CMK (cell line): ENCODE measurements around the gene NUDT14.

ENCODE experiments used
- DNase-seq: peaks from one replicate; pipeline ENCODE4 v3.0.0-alpha.2; 2010; ENCODE audit warnings: low read depth

NUDT14 gene

DNA sequence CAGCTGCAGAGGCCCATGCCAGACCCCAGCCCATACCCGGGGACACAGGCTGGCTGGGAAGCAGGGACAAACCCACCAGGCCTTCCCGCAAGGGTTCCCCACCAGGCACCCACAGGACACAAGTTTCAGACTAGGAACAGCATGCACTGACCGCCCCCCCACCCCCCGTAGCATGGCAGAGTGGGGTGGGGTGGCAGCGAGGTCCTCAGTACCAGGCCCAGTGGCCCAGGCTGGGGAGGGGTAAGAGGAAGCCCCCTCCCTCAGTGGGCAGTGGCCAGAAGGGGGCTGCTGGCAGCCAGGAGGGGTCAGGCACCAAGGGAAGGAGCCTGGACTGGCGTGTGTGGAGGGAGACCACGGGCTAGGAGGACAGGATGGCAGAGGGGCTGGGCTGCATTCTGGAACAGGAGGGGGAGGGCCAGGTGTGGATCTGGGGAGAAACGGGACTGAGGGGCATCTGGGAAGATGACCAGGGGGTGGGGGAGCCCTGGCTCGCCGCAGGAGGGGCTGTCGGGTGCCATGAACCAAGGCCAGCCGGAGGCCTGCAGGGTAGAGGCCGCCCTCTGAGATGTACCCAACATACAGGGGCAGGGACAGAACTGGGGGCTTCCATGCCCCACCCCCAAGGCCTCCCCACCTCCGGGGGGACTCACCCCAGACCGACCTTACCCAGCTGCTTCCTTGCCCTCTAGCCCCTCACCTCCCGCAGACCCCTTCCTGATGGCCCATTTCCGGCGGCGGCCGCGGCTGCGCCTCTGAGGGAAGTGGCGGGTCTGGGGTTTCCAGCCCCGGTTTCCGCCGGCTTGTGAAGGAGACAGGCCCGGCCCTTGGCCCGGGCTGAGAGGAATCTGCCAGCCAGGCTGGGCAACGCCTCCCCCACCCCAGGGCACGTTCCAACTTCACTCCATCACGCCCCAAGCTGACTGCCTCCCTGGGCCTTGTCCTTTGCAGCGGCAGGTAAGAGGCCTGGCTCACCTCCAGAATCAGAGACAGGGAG lies 6.9 kb downstream of the NUDT14 start:
- no peak for DNase-seq

DNA sequence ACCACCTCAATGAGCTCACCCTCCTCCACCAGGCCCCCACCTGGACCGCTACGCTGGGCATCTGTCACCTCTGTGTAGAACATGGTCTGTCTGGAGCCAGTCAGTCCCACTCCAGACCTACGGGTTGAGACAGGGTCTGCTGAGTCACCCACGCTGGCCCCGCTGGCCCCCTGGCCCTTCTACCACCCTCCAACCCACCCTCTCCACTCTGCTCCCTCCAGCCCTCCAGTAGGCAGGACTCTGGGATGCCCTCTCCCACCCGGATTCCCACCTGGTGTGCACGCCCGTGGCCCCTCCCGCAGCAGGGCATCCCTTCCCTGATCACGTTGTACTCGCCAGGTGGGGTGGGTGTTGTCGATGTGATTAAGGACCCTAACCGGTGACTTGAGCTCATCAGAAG lies 8.0 kb downstream of the NUDT14 start:
- no peak for DNase-seq

DNA sequence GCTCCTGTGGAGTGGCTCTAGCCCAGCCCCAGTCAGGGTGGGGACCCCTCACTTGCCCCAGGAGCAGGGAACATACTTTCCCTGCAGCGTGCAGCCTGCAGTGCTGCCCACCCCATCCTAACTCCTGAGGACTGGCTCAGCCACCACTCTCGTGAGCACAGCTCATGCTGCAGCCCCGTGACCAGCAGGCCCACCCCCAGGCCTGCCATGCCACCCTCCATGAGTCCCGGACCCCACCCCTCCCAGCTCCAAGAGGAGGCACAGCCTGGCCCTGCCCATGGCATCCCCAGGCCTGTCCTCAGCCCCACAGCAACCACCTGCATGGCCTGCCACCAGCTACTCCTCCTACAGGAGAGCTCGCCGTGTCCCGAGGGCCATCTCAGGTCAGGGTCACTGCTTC lies 8.6 kb downstream of the NUDT14 start:
- no peak for DNase-seq

DNA sequence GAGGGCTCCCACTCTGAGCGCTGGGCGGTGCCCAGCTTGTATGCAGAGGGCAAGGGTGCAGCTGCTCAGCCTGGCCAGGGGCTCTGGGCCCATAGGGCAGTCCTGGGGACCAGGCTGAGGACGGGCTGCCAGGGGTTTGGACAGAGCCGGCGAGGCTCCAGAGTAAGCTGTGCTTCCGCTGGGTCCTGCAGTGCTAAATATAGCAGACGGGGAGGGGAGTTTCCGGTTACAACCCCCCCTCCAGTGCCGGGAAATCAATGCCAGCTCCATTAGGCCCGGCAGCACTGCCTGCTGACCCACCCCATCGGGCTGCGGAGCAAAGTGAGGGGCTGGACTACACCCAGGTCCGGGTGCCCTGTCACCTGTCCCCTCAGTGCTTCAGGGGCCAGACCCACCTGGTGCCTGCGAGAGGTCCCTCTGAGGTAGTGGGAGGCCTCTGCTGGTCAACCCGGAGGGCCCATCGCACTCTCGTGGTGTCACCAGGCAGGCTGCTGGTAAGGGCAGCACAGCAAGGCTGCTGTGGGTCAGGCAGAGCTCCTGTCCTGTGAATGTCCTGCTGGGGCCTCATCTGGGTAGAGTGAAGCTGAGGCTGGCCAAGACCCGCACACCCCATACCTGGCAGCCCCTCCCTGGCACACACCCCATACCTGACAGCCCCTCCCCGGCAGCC lies 10.0 kb downstream of the NUDT14 start:
- no peak for DNase-seq

DNA sequence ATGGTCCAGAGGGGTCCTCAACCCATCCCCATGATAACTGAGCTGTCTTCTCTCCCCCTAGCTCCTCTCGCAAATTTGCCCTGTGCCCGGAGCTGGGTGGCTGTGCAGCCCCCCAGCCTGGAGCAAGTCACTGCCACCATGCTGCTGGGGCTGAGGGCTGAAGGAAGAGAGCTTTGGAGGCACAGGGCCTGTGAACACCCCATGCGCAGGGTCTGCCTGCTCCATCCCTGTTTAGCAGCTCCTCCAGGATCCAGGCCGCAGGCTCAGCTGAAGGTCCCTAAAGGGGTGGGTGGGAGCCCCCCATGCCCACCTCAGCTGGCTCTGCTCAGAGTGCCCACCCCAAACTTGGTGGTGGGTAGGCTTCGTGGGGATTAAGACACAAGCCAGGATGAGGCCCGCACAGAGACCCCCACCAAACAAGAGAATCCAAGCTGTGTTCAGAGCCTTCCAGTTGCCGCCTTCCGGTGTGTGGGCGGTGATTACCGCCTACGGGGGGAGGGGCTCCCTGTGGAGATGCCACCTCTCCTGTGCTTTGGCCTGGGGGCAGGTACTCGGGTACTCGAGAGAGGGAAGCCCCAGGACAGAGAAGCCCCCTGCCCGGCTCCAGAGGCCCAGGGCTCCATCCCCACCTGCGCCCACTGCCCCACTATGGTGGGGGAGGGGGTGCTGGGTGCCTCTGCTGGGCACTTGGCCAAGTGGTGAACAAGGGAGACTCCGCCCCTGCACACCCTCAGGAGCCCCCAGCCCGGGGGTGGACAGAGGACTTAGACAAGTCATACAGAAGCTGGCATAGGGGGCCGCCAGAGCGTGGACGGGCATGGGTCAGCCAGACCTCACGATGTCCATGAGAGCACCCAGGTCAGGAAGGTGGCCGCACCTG lies 11.1 kb downstream of the NUDT14 start:
- no peak for DNase-seq

DNA sequence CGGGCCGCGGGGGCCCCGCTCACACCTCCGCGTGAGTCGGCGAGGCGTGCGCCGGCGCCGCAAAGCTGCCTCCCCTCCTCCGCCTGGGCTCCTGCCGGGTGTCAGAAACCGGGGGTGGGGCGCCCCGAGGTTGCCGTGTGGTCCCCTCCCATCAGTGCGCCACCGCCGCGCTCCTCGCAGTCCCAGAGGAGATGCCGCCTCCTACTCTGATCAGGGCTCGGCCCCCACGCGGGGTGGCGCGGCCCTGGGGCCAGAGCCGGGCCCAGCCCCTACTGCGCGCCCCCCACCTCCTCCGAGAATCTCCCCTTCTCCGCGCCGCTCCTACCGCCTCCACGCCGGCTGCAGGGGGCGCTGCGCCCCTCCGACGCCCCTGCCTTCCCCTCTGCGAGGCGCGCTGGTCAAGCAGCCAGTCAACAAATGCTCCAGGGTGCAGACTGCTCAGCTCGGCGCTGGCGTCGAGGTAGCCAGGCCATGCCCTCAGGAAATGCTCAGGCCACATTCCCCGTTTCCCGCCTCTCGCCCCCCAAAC lies 12.1 kb downstream of the NUDT14 start:
- DNase-seq: no peak

DNA sequence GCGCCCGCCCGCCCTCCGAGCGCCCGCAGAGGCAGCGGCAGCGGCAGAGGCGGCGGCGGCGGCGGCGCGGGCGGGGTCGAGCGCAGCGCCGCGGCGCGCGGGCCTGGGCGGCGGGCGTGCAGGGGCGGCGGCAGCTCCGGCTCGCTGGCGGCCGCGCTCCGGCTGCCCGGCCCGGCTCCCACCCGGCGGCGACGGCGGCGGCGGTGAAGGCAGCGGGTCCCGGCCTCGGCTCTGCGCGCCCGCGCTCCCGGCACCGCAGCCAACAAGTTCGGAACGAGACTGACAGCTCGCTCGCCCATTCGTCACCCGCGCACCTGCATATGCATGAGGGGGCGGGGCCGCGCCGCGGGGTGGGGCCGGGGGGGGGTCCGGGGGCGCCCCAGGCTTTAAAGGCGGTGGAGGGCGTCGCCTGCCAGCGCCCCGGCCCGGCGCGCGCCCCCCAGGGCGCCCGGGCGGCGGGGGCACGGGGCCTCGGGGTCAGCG lies 12.6 kb downstream of the NUDT14 start, which contains the start of gene JAG2:
Gene JAG2, minus strand, starts transcription at position 281 of the 483 bp plus-strand sequence. CDS start 356 bp downstream, outside the sequence.
- DNase-seq: no peak

DNA sequence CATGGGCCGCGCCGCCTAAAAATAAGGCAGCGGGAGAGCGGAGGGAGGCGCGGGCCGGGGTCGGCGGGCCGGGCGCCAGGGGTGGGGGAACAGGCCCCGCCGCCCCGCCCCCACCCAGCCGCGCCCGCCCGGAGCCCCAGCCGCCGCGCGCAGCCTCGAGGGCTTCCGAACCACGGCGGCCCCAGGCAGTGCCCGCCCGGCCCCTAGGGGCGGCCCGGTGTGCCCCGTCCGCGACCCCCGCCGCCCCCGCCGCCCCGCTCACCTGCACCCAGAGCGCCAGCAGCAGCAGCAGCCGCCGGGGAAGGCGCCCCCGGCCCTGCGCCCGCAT lies 13.1 kb downstream of the NUDT14 start:
- DNase-seq: no peak

DNA sequence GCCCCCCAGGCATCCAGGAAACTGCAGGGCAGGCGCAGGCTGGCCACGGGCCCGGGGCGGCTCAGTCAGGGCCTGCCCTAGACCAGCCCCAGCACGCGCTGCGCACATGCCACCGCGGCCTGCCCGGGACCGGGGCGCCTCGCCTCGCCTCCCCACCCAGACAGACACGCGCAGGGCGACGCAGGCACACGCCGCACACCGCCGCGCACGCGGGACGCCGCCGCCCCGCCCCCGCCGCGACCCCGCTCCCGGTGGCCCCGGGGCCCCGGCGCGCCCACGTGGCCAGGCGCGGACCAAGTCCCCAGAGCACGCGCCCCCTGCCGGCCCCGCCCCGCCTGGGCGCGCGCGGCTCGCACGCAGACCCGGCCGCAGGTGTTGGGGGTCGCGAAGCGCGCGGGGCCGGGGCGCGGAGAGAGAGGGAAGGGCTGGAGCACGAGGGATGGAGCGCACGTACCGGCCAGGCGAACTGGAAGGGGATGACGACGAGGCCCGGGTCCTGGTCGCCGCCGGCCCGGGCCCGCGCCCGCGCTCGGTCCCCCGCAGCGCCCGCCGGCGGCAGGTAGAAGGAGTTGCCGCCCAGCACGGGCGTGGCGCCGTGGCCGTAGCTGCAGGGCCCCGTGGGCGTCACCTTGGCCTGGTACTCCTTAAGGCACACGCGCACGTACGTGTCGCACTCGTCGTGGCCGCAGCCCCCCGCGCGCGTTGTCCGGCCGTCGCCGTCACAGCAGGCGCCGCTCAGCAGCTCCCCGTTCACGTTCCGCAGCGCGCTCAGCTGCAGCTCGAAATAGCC lies 13.6 kb downstream of the NUDT14 start:
- no peak for DNase-seq

DNA sequence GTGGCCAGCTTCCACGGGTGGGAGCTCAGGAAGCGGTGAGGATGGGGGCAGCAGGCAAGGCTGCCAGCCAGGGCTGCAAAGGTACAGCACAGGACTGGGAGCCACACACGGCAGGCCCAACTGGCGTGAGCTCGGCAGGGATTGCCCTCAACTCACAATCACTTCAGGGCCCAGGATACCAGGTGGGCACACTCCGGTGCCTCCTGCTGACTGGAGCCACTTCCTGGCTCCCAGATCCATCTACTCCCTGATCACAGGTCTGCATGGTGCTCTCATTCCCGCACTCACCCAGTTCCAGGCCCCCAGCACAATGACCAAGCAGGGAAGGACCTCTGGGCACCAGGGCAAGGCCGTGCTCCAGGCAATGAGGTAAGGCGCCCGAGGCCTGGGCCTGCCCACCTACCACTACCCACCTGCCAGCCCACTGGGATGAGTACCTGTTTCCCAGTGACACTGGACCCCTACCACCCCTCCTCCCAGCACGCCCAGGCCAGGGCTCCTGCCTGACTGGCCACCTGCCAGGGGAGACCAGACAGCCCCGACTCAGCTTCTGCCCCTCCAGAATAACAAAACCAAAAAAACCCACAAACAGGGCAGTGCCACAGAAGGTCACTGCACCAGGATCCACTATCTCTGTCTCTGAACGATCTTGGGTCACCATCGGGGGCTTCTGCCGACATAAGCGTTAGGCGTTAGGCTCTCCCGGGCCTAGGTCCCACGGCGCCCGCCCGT lies 14.4 kb downstream of the NUDT14 start:
- no peak for DNase-seq

DNA sequence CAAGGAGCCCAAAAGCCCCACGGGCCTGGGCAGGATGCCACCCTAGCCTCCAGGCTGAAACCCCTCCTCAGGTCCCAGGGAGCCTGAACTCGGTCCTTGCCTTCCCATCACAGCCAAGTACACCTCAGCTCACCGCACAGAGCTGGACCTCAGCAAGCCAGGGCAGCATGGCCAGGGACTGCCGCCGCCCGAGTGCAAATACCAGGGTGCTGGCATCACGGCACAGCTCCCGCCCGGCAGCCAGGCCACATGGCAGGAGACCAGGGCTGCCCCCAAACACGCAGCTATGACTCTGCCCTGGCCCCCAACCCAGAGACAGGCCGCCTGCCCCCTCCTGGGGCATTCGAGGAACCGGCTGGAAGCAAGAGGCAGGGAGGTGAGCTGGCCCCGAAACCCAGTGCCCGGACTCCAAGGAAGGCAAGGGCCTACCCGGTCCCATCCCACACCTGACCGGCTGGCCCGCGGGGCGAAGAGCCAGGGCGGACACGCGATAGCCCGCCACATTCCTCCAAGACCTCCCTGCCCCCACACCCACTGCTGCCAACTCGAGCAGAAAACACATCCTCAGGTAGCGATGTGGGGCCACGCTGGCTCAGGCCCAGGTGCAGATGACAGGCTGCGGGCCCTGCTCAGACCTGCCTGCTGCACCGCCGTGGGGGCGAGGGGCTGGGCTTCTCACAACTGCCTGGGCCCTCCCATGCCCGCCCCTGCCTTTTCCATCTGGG lies 15.2 kb downstream of the NUDT14 start:
- no peak for DNase-seq

DNA sequence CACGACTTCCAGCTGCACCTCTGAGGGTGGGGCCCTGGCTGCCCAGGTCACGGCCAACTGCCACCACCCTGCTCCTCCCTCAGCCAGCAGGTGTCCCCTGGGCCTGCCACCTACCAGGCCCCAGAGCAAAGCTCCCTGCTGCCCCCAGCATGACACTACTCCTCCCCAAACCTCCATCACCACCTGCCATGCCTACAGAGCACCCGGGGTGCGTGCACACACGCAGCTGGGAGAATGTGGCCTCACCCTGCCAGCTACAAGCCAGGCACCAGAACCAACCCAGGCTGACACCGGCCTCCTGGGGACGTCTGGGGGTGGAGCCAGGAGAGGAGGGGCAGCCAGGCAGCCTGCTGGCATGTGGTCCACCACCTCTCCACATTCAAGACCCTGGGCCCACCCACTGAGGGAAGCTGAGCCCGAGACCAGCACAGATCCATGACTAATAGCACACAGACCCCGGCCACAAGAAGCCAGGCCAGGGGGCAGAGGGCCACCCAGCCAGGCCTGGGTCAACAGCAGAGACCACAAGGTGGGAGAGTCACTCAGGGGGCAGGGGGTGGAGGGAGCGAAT lies 15.9 kb downstream of the NUDT14 start:
- DNase-seq: no peak

DNA sequence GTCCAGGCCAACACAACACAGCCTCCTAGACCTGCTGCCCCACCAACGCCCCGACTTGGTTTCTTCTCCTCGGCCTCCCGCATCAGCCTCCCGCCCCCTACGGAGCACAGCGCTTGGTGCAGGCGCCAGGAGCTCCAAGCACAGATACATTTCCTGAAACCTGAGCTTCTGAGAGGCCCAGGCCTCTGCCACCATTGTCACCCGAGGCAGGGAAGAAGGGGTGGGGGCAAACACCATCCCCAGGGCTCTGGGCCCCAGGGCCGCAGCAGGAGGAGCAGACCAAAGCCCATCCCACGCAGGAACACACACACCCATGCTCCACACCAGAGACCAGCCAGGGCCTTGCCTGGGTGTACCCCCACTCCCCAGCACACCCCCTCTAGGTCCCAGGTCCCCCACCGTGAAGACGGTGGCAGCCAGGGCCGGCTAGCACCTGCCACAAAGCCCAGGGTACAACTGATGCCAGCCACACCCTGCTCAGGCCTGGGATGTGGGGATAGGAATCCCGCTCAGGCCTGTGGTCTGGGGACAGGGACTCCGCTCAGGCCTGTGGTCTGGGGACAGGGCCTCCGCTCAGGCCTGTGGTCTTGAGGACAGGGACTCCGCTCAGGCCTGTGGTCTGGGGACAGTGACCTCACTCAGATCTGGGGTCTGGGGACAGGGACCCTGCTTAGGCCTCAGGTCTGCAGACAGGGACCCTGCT lies 17.9 kb downstream of the NUDT14 start:
- DNase-seq: no peak

DNA sequence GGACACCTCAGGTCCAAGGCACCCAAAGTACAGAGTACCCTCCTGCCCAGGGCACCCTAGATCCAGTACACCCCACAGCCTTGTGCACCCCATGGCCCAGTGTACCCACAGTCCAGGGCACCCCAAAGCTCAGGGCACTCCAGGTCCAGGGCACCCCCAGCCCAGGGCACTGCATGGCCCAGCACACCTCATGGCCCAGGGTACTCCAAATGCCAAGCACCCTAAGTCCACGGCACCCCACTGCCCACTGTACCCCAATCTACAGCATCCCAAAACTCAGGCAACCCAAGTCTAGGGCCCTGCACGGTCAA lies 18.5 kb downstream of the NUDT14 start:
- DNase-seq: no peak

DNA sequence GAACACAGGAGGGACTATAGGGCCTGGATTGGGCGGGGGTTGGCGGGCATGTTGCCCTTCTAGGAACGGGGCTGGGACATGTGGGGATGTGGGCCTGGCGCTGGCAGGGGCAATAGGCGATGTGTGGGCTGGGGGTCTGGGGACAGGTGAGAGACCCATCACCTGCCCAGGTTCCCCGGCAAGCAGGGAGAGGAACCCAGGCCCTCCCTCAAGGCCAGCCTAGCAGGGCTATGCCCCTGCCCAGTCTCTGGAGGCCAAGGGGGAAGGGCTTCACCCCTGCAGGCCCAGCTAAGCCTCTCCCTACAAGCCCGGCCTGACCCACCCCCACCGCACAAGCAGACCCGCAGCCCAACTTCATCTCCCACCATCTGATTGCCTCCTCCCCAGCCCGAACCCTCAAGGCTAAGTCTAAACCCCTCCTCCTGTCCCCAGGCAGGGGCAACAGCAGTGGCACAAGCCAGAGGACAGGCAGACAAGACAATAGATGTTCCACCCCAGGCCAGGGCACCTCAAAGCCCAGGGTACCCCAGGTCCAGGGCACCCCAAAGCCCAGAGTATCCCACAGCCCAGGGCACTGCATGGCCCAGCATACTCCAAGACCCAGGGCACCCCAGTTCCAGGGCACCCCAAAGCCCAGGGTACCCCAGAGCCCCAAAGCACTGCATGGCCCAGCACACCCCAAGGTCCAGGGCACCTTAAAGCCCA lies 19.0 kb downstream of the NUDT14 start:
- no peak for DNase-seq

DNA sequence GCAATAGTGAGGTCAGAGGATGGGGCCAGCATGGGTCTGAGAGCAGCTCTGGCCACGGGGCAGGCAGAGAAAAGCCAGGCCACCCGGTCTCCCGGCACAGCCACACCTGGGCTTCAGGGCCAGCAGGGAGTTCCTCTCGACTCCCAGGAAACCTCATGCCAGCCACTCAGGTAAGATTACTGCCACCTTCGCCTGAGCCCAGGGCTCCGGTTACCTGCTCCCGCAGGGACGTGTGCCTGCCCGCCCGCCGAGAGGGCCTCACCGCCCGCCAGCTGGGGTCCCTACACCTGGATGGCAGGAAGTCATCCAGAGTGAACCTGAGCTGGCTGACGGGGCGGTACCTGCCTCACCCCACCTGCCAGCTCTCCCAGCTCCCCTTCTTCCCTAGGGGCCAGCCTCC lies 19.8 kb downstream of the NUDT14 start:
- no peak for DNase-seq

DNA sequence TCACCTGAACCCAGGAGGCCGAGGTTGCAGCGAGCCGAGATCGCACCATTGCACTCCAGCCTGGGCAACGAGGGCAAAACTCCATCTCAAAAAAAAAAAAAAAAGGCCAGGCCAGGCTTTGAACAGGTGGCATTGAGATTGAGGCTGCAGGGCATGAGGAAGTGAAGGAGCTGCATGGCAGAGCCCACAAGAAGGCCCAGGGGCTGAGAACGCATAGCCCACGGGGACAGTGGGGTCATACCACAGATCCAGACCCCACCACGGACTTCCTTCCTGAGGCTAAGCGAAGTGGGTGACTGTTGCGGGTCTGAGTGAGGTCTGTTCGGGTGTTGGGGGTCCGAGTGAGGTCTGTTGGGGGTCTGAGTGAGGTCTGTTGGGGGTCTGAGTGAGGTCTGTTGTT lies 20.3 kb downstream of the NUDT14 start:
- no peak for DNase-seq

DNA sequence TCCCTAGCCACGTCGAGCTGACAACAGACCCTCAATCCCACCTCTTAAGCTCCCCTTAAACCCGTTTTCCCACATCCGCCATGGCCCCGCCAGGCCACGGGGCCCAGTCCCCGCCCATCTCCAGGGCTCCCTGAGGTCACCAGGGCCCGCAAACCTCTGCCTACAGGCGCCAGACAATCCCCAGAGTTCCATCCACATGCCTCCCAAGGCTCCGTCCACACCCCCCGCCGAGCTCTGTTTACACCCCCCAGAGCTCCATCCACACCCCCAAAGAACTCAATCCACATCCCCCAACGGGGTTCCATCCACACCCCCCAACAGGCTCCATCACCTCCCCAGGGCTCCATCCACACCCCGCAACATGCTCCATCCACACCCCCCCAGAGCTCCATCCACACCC lies 21.8 kb downstream of the NUDT14 start:
- no peak for DNase-seq
